HFFc6 (cell line): ENCODE measurements around the gene SCN2B. TPM values are rescaled to one million over a fixed set of nuclear protein-coding genes. Genes with fewer than 3 reads are reported as not detected.
"Not testable (repeated sequence)": the region's sequence is repeated elsewhere in the genome, so short reads cannot be mapped to it uniquely, and the experiment has no call there.

Experiments
- DNase-seq: peaks from one replicate; pipeline ENCODE4 v3.0.0-alpha.2; 2018
- H3K27ac Mint-ChIP-seq: 2 replicates; pipeline ENCODE4 v1.8.0; 2020; ENCODE audit warnings: mild to moderate bottlenecking, mixed read lengths
- H3K27me3 Mint-ChIP-seq: 2 replicates; pipeline ENCODE4 v1.8.0; 2021; ENCODE audit warnings: mild to moderate bottlenecking, moderate library complexity, mixed read lengths; ENCODE audit not compliant: insufficient read depth
- H3K36me3 Mint-ChIP-seq: 2 replicates; pipeline ENCODE4 v1.8.0; 2021; ENCODE audit warnings: low read depth, mixed read lengths
- H3K4me1 Mint-ChIP-seq: 2 replicates; pipeline ENCODE4 v1.8.0; 2020; ENCODE audit warnings: low read depth, mixed read lengths
- H3K4me3 Mint-ChIP-seq: 2 replicates; pipeline ENCODE4 v1.8.0; 2020; ENCODE audit warnings: mild to moderate bottlenecking, moderate library complexity, mixed read lengths
- H3K9me3 Mint-ChIP-seq: 2 replicates; pipeline ENCODE4 v1.8.0; 2020; ENCODE audit warnings: mild to moderate bottlenecking, mixed read lengths
- total RNA-seq, 6 experiments: library from RNA; stranded (reverse); fragmentation: NEBNext Ultra II Directional; extraction: Animal tissue kit (Norgen Biotek cat#: 25700); gene quantifications; 2 replicates in 1 of 6; 3 replicates in 5 of 6; pipeline ENCODE4 v1.2.3, GENCODE V29; 2021
- TF ChIP-seq, protein P1 (sequence below): fragments of 200-600 bp; sonication (generic); IDR thresholded peaks from 2 replicates; pipeline ENCODE4 v1.5.0; 2021; ENCODE audit warnings: antibody characterized with exemption, mild to moderate bottlenecking

Gene SCN2B
- total RNA-seq, 6 experiments from 2014 or later = not detected

DNA sequence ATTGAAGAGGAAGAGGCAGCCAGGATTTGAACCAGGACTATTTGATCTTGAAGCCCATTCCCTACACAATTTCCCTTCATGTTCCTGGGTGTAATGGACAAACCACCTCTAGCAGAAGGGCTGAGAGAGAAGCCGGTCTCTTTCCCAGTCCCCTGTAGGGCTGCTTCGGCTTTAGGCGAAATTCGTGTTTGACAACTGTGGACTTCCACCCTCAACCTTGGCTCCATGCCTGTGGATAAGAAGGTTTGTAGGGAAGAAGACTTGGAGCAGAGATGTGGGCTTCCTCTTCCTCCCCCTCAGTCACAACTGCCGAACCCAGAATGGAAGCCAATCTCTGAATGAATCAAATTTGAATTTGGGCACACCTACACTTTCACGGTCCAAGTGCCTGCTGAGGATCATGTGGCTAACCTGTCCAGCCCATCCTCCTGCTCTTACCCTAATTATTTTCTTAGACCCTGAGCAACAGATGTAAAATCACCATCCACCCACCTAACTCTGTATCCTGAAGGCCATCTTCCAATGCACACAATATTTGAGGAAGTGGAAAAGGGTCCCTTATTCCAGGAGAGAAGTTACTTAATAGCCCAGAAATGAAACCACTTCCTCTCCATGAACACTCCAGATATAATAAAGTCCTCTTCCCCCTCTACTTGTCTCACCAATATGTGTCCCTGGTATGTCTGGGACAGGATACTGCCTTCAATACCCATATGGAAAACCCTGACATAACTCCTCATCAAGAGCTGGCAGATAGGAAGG lies 10.1 kb upstream of the SCN2B start:
- no peaks in the 10 kb centered on the region for H3K4me1 Mint-ChIP-seq
- no peak overlapping the region for H3K27ac Mint-ChIP-seq
- no peaks in the 10 kb centered on the region; the same call in 1 of the 2 replicates for H3K9me3 Mint-ChIP-seq
- TF ChIP-seq, protein P1, sequence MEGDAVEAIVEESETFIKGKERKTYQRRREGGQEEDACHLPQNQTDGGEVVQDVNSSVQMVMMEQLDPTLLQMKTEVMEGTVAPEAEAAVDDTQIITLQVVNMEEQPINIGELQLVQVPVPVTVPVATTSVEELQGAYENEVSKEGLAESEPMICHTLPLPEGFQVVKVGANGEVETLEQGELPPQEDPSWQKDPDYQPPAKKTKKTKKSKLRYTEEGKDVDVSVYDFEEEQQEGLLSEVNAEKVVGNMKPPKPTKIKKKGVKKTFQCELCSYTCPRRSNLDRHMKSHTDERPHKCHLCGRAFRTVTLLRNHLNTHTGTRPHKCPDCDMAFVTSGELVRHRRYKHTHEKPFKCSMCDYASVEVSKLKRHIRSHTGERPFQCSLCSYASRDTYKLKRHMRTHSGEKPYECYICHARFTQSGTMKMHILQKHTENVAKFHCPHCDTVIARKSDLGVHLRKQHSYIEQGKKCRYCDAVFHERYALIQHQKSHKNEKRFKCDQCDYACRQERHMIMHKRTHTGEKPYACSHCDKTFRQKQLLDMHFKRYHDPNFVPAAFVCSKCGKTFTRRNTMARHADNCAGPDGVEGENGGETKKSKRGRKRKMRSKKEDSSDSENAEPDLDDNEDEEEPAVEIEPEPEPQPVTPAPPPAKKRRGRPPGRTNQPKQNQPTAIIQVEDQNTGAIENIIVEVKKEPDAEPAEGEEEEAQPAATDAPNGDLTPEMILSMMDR = no peak
- no peak for DNase-seq
- H3K27me3 Mint-ChIP-seq = peaks cover 42% of the 10 kb centered on the region
- no peaks in the 10 kb centered on the region for H3K36me3 Mint-ChIP-seq
- H3K4me3 Mint-ChIP-seq = no peak overlapping the region

- H3K36me3 Mint-ChIP-seq = no peaks in the 10 kb centered on the region
- H3K9me3 Mint-ChIP-seq = no peaks in the 10 kb centered on the region
- H3K27me3 Mint-ChIP-seq = peaks cover 41% of the 10 kb centered on the region
- no peaks in the 10 kb centered on the region for H3K4me1 Mint-ChIP-seq
- TF ChIP-seq, protein P1 = no peak
- no peak overlapping the region for H3K4me3 Mint-ChIP-seq
- no peak overlapping the region for H3K27ac Mint-ChIP-seq
- no peak for DNase-seq
These were observed 8.5 kb upstream of the SCN2B start for GRCh38 chr11:118184784-118185579.

GRCh38 chr11:118183691-118184090 lies 7.3 kb upstream of the SCN2B start:
- not testable (repeated sequence) for H3K9me3 Mint-ChIP-seq, H3K36me3 Mint-ChIP-seq, H3K4me3 Mint-ChIP-seq, H3K27ac Mint-ChIP-seq, H3K4me1 Mint-ChIP-seq, DNase-seq
- peaks cover 45% of the 10 kb centered on the region for H3K27me3 Mint-ChIP-seq

GRCh38 chr11:118180300-118180703 lies 3.9 kb upstream of the SCN2B start:
- TF ChIP-seq, protein P1 = no peak
- Mint-ChIP-seq H3K27me3 (peaks cover 53% of the 10 kb centered on the region), H3K4me1 (peaks cover 5% of the 10 kb centered on the region; the same call in 1 of the 2 replicates), H3K27ac (no peak overlapping the region), H3K36me3 (no peaks in the 10 kb centered on the region), H3K4me3 (no peak overlapping the region), H3K9me3 (no peaks in the 10 kb centered on the region)
- DNase-seq = no peak

- Mint-ChIP-seq H3K27me3 (peaks cover 67% of the 10 kb centered on the region), H3K4me1 (peaks cover 15% of the 10 kb centered on the region), H3K4me3 (no peak overlapping the region), H3K27ac (no peak overlapping the region), H3K36me3 (no peaks in the 10 kb centered on the region), H3K9me3 (no peaks in the 10 kb centered on the region)
- DNase-seq = no peak
- TF ChIP-seq, protein P1 = no peak
These were observed 317 bp upstream of the SCN2B start for GRCh38 chr11:118176778-118177134.
